NCI-H510A treated with DMSO at 0.1 percent for 48 hours (cell line): ENCODE data around the gene XNDC1N.
"Not testable (repeated sequence)": the region's sequence is repeated elsewhere in the genome, so short reads cannot be mapped to it uniquely, and the experiment has no call there.

Source experiments
- DNase-seq: peaks from one replicate; lab custom pipeline; 2025; lab: John Stamatoyannopoulos, UW

XNDC1N gene

DNA sequence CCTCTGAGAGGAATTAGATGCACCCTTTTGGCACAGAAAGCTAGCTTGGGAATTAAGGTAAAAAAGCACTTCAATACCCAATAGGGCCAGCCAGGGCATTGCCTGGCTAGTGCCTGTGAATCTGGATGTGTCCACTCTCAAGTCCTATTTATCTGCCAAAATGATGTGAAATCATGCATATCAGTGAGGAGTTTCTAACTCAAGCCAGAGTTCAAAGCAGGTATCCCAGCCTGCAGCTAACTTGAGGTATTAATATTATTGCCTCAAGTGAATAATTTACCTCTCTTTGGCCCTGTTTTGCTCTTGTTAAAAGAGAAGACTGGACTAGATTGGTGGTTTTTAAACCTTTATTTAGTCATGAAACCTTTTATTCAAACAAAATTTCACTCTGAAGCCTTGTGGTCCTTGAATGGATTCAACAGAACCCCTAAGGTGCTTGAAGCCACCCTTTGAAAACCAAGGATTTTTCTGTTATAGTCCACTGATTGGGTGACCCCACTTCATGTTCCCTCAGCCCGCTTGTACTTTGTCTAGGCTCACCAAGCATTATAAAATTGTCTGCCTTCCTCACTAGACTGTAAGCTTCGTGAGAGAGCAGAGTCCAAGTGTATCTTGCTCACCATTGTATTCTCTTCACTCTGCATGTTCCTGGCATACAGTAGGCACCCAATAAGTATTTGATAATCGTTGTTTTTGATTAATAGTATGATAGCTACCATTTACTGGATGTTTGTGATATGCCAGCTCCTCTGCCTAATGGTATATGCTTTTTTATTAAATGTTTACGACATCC lies 4.9 kb upstream of the XNDC1N start:
- DNase-seq, result no peak

DNA sequence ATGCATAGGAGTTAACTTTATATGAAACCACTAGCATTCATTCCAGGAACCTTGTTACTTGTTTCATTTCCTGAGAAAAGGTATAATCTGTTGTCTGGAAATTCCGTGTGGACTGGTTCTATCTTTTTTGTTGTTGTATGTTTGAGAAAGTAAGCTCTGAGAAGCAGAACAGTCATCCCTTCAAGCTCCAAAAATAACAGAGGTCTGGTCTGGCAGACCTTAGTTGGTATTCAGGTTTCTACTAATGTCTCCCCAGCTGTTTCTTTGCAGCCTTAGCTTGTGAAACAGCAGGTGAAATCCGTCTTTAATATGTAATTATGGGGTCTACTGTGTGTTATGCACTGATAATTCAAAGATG lies 2.8 kb upstream of the XNDC1N start:
- DNase-seq, result no peak

- DNase-seq, result no peak
Observed at GRCh38 chr11:71930556-71931244, 2.3 kb upstream of the XNDC1N start.

- no peak for DNase-seq
Observed at GRCh38 chr11:71929491-71929890, 1.1 kb upstream of the XNDC1N start.

- peak; percentile 98 for DNase-seq
Observed at GRCh38 chr11:71928737-71929443, 496 bp upstream of the XNDC1N start, which contains the start of gene RNF121. RNF121 (plus strand) TSS chr11:71929046; CDS start chr11:71929062, 16 bp downstream.

DNA sequence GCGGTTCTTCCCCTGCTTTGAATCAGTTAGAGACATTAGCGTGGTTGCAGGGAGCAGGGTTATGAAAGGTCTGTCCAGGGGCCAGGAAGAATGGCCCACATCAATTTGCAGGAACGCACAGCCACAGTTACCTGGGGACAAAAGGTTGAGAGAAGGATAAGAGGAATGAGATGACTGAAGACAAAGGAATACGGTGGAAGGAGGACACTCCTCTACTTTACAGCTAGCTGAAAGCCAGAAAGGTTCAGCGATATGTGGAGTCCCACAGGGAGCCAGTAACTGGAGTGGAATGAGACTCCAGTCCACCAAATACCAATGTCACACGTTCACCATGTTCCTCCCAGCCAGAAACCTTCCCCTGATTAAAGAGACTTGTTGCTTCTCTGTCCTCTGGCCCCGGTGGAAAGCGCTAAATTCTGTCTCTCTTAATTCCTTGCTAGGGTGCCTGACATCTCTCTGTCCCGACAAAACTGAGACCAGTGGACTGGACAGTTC lies 10.7 kb downstream of the XNDC1N start:
- no peak for DNase-seq

GRCh38 chr11:71914617-71915189 lies 13.7 kb downstream of the XNDC1N start:
- no peak for DNase-seq

- no peak for DNase-seq
Observed at GRCh38 chr11:71913756-71914526, 14.5 kb downstream of the XNDC1N start.

DNA sequence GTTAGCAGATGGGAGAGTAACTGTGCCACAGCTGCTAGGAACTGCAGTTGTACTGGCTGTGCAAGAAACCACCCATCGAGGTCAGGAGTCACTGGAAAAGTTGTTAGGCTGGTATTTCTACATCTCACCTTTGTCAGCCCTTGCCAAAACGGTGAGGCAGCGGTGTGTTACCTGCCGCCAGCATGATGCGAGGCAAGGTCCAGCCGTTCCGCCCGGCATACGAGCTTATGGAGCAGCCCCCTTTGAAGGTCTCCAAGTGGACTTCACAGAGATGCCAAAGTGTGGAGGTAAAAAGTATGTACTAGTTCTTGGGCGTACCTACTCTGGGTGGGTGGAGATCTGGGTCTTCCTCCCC lies 16.4 kb downstream of the XNDC1N start:
- DNase-seq, result not testable (repeated sequence)

GRCh38 chr11:71911321-71911985 lies 16.9 kb downstream of the XNDC1N start:
- not testable (repeated sequence) for DNase-seq

GRCh38 chr11:71910775-71911174 lies 17.6 kb downstream of the XNDC1N start:
- DNase-seq, result not testable (repeated sequence)

DNA sequence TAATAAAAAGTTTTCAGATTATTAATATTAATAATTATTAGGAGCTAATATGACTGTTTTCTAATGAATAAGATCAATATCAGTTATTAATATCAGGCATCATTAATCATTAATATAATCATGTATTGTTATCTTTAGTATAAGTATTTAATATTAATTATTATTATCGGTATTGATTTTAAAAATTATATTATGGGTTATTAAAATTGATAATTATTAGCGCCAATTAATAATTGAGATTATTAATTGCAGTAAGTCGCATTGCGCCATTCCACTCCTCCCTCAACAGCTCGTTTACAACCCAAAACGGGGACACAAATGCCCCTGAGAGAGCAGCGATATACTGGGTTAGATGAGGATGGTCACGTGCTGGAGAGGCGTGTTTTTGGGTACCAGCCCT lies 20.2 kb downstream of the XNDC1N start:
- no peak for DNase-seq

DNA sequence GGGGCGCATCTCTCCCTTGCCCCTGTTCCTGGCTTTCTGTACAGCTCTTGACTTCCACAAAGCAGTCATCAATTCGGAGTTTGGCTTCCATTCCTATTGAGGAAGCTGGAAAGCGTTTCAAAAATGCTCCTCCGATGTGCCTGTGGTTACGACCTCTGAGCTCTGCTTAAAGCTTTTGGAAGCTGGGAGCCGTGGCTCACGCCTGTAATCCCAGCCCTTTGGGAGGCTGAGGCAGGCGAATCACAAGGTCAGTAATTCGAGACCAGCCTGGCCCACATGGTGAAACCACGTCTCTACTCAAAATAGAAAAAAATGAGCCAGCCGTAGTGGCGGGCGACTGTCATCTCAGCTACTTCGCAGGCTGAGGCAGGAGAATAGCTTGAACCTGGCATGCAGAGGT lies 27.3 kb downstream of the XNDC1N start:
- DNase-seq, result not testable (repeated sequence)

DNA sequence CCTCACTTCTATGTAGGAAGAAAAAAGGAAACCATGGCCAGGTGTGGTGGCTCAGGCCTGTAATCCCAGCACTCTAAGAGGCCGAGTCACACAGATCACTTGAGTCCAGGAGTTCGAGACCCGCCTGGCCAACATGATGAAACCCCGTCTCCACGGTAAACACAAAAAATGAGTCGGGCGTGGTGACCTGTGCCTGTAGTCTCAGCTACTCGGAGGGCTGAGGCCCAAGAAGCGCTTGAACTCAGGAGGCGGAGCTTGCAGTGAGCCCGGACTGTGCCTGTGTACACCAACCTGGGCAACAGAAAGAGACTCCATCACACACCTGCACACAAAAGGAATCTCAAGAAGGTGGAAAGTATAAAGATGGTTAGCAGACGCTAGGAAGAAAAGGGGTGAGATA lies 32.4 kb downstream of the XNDC1N start:
- no peak for DNase-seq

GRCh38 chr11:71889181-71889872 lies 39.1 kb downstream of the XNDC1N start:
- peak; percentile 4 for DNase-seq

DNA sequence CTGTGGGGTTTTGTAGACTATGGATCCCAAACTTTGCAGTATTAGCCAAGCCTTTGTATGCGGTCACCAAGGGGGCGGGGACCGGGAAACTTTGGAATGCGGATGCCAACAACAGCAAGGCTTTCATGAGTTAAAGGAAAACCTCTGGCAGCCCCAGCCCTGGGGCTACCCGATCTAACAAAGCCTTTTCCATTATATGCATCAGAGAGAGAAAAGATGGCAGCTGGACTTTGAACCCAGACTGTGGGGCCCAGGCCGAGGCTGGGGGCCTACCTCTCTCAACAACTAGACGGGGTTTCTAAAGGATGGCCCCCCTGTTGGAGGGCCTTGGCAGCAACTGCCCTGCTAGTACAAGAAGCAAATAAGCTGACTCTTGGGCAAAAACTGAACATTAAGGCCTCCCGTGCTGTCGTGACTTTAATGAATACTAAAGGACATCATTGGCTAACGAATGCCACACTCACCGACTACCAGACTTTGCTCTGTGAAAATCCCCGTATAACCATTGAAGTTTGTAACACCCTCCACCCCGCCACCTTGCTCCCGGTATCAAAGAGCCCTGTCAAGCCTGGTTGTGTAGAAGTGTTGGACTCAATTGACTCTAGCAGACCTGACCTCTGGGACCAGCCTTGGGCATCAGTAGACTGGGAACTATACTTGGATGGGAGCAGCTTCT lies 39.9 kb downstream of the XNDC1N start:
- not testable (repeated sequence) for DNase-seq

- not testable (repeated sequence) for DNase-seq
Observed at GRCh38 chr11:71885806-71886205, 42.6 kb downstream of the XNDC1N start.
